Measurements from ENCODE around the gene DHX38. TPM values are rescaled to one million over a fixed set of nuclear protein-coding genes. Genes with fewer than 3 reads are reported as not detected.

DHX38 gene
- total and polyA plus RNA-seq, 4 donors = 13.9 to 40.9 (median 22.7) TPM

- H3K9me3 ChIP-seq (ENCODE audit: control insufficient read depth in 4 of 4, low read length in 3 of 4) = peaks cover 0 to 2% (median 0%) of the 10 kb centered on the region in 4 donors
- H3K4me1 ChIP-seq (ENCODE audit: control insufficient read depth in 4 of 4, insufficient read depth in 4 of 4, low read length in 3 of 4) = peaks cover 6 to 47% (median 21%) of the 10 kb centered on the region in 4 donors
- TF ChIP-seq FOXA1 (IDR thresholded peaks at IDR 0.05) (no peak), GABPA (IDR thresholded peaks at IDR 0.05 in 1 of 2, conservative IDR thresholded peaks at IDR 0.05 in 1 of 2) (no peak), ZBTB33 (IDR thresholded peaks at IDR 0.05) (no peak), EGR1 (IDR thresholded peaks at IDR 0.05; ENCODE audit: low read depth in 2 of 2) (no peak), NR2F2 (IDR thresholded peaks at IDR 0.05) (no peak)
- 47% methylated on average over 6 of the region's 6 CpGs for WGBS
- H3K4me3 ChIP-seq (ENCODE audit: low read depth in 1 of 3, low read length in 3 of 3) = no peak overlapping the region
- no peak for DNase-seq (ENCODE audit: low spot score)
- no peaks in the 10 kb centered on the region for H3K27me3 ChIP-seq (ENCODE audit: control insufficient read depth in 4 of 4, insufficient read depth in 4 of 4, low read length in 3 of 4)
- H3K9ac ChIP-seq (ENCODE audit: low read depth in 1 of 2, low read length in 2 of 2) = peak overlapping the region in 1 of 2 donors; percentile 36
- H3K27ac ChIP-seq (ENCODE audit: low read depth in 1 of 2, low read length in 2 of 2) = peak overlapping the region; percentile 88 to 95
- H3K36me3 ChIP-seq (ENCODE audit: control insufficient read depth in 4 of 4, insufficient read depth in 3 of 4, low read depth in 1 of 4, low read length in 3 of 4) = no peaks in the 10 kb centered on the region
Measured at GRCh38 chr16:72044296-72044695, 49.4 kb upstream of the DHX38 start.

GRCh38 chr16:72044825-72045359, 48.8 kb upstream of the DHX38 start:
- H3K27ac ChIP-seq (ENCODE audit: low read depth in 1 of 2, low read length in 2 of 2) = peak overlapping the region; percentile 88 to 95

More at GRCh38 chr16:72044825-72045359, 48.8 kb upstream of the DHX38 start:
- Histone ChIP-seq H3K27me3 (ENCODE audit: control insufficient read depth in 4 of 4, insufficient read depth in 4 of 4, low read length in 3 of 4) (no peaks in the 10 kb centered on the region), H3K4me1 (ENCODE audit: control insufficient read depth in 4 of 4, insufficient read depth in 4 of 4, low read length in 3 of 4) (peaks cover 6 to 49% (median 21%) of the 10 kb centered on the region in 4 donors), H3K9ac (ENCODE audit: low read depth in 1 of 2, low read length in 2 of 2) (no peak overlapping the region), H3K36me3 (ENCODE audit: control insufficient read depth in 4 of 4, insufficient read depth in 3 of 4, low read depth in 1 of 4, low read length in 3 of 4) (no peaks in the 10 kb centered on the region), H3K4me3 (ENCODE audit: low read depth in 1 of 3, low read length in 3 of 3) (no peak overlapping the region), H3K9me3 (ENCODE audit: control insufficient read depth in 4 of 4, low read length in 3 of 4) (peaks cover 0 to 2% (median 0%) of the 10 kb centered on the region in 4 donors)
- TF ChIP-seq EGR1 (IDR thresholded peaks at IDR 0.05; ENCODE audit: low read depth in 2 of 2) = peak in 1 of 2 donors; percentile 45
- peak; percentile 58 for TF ChIP-seq REST (IDR thresholded peaks at IDR 0.05)
- peak; percentile 74 for TF ChIP-seq SP1 (IDR thresholded peaks at IDR 0.05)
- peak; percentile 43 for TF ChIP-seq ZBTB33 (IDR thresholded peaks at IDR 0.05)
- peak; percentile 79 to 91 for TF ChIP-seq HNF4A (conservative IDR thresholded peaks at IDR 0.05)
- TF ChIP-seq YY1 (IDR thresholded peaks at IDR 0.05) = peak; percentile 89
- TF ChIP-seq FOXA1 (IDR thresholded peaks at IDR 0.05) = peak; percentile 26
- TF ChIP-seq TAF1 (conservative IDR thresholded peaks at IDR 0.05) = peak; percentile 52
- no peak for TF ChIP-seq NR2F2 (IDR thresholded peaks at IDR 0.05)
- TF ChIP-seq JUND (IDR thresholded peaks at IDR 0.05) = peak; percentile 42 to 62
- peak; percentile 87 for TF ChIP-seq MAX (IDR thresholded peaks at IDR 0.05)
- TF ChIP-seq RAD21 (IDR thresholded peaks at IDR 0.05) = peak; percentile 11 to 37
- TF ChIP-seq FOXA2 (IDR thresholded peaks at IDR 0.05) = peak; percentile 83
- TF ChIP-seq GABPA (IDR thresholded peaks at IDR 0.05 in 1 of 2, conservative IDR thresholded peaks at IDR 0.05 in 1 of 2) = no peak
- TF ChIP-seq HNF4G (IDR thresholded peaks at IDR 0.05) = no peak
- no peak for TF ChIP-seq ATF3 (IDR thresholded peaks at IDR 0.05)
- peak; percentile 51 to 83 for TF ChIP-seq RXRA (IDR thresholded peaks at IDR 0.05)
- TF ChIP-seq CTCF (IDR thresholded peaks at IDR 0.05; ENCODE audit: low read depth, low read length, missing input control) = no peak
- DNase-seq (ENCODE audit: low spot score) = no peak
- WGBS = 29% methylated on average over 2 of the region's 2 CpGs
